NCI-H1048 (cell line): Measurements from ENCODE around the gene FIG4.
A peak's percentile ranks its signal among the peaks of the same experiment; 100 is the strongest.
"Not testable (repeated sequence)": the region's sequence is repeated elsewhere in the genome, so short reads cannot be mapped to it uniquely, and the experiment has no call there.

ENCODE experiments used
- DNase-seq: peaks from one replicate; lab custom pipeline; 2025; lab: John Stamatoyannopoulos, UW

FIG4 gene

GRCh38 chr6:109690737-109691621 lies at the start of gene FIG4, which contains the start of gene AK9:
TSS of gene FIG4 (plus strand) at chr6:109691296. CDS start at chr6:109691436, 140 bp downstream.
TSS of gene AK9 (minus strand) at chr6:109691202. CDS start at chr6:109675745, 15,457 bp downstream.
- DNase-seq: peak; percentile 91

- DNase-seq: no peak
These were observed 47.0 kb upstream of the FIG4 start for GRCh38 chr6:109644131-109644530.

DNA sequence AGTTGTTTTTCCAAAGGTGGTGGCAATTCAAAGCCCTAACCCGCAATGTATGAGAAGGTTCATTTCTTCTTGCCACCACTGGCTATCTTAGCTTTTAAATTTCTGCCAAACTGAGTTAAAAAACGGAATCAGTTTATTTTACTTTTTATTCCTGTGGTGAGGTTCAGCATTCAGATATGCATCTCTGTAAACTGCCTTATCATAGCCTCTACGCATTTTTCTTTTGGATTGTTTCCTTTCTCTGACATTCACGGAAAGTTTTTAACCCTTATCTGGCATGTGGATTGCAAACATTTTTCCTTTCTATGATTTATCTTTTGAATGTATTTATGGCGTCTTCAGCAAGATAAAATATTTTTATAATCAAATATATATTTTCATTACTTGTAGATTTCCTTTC lies 37.8 kb upstream of the FIG4 start:
- DNase-seq: no peak

GRCh38 chr6:109655761-109656262 lies 35.3 kb upstream of the FIG4 start:
- DNase-seq: no peak

GRCh38 chr6:109660526-109661320 lies 30.4 kb upstream of the FIG4 start:
- no peak for DNase-seq

GRCh38 chr6:109662192-109662591 lies 28.9 kb upstream of the FIG4 start:
- no peak for DNase-seq

DNA sequence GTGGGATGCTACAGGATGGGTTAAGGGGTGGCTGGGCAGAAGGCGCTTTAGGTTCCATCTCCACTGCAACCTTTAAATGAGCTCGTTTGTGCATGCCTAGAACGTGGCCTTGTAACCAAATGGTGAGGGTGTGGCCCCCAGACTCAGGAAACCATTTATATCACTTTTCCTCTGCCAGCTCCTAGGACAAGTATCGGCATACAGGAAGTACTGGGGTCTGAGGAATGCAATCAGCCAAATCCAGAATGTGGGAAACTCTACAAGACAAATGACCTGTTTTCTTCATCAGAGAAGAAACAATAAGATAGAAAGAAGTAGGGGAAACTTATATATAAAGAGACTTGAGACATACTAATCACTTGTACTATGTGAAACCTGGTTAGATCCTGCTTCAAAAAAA lies 21.3 kb upstream of the FIG4 start:
- DNase-seq: no peak

- DNase-seq: no peak
These were observed 19.4 kb upstream of the FIG4 start for GRCh38 chr6:109671733-109672132.

- no peak for DNase-seq
These were observed 18.9 kb upstream of the FIG4 start for GRCh38 chr6:109672175-109672574.

GRCh38 chr6:109672839-109673238 lies 18.3 kb upstream of the FIG4 start:
- DNase-seq: no peak

GRCh38 chr6:109676724-109677123 lies 14.4 kb upstream of the FIG4 start:
- DNase-seq: no peak

- no peak for DNase-seq
These were observed 12.9 kb upstream of the FIG4 start for GRCh38 chr6:109678240-109678639.

DNA sequence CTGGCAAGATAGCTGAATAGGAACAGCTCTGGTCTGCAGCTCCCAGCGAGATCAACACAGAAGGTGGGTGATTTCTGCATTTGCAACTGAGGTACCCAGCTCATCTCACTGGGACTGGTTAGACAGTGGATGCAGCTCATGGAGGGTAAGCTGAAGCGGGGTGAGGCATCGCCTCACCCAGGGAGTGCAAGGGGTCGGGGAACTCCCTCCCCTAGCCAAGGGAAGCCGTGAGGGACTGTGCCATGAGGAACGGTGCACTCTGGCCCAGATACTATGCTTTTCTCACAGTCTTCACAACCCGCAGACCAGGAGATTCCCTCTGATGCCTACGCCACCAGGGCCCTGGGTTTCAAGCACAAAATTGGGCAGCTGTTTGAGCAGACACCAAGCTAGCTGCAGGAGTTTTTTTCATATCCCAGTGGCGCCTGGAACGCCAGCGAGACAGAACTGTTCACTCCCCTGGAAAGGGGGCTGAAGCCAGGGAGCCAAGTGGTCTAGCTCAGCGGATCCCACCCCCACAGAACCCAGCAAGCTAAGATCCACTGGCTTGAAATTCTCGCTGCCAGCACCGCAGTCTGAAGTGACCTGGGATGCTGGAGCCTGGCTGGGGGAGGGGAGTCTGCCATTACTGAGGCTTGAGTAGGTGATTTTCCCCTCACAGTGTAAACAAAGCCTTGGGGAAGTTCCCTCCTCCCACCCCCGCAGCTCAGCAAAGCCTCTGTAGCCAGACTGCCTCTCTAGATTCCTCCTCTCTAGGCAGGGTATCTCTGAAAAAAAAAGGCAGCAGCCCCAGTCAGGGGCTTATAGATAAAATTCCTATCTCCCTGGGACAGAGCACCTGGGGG lies 12.2 kb upstream of the FIG4 start:
- DNase-seq: not testable (repeated sequence)

- no peak for DNase-seq
These were observed 4.4 kb upstream of the FIG4 start for GRCh38 chr6:109686566-109687265.

DNA sequence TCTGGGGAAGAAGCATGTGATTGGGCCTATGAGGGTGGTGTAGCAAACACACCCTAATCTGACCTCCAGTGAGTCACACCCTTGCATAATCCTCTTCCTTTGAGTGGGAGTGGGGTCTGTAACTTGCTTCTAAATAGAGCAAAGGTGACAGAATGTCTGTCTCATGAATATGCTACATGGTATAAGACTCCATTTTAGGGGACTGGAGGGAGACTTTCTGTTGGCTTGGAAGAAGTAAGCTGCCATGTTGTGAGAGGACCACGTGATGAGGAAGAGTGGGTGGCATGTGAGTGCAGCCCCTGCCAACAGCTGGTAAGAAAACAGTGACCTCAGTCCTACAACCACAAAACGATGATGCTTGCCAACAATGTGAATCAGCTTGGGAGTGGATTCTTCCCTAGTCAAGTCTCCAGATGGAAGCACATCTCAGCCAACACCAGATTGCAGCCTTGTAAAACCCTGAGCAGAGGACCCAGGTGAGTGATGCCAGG lies 3.8 kb upstream of the FIG4 start:
- no peak for DNase-seq

GRCh38 chr6:109690373-109690736 lies 741 bp upstream of the FIG4 start:
- DNase-seq: peak; percentile 18

DNA sequence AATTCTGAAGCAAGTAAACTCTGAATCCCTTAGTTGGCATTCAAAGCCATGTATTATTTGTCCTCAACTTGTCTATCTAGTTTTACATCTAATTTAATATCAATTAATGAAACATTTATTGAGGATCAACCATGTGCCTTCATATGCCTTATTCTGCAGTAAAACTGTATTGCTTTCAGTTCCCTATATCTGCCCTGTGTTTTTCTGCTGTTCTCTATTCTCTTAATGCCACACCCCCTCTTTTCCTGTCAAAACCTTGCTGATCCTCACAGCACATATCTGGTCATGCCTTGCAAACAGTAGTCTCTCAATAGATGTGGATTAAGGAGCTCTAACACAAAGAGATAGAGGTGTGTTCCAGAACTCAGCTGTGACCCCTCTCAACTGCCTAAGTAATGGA lies 2.0 kb downstream of the FIG4 start:
- DNase-seq: no peak

DNA sequence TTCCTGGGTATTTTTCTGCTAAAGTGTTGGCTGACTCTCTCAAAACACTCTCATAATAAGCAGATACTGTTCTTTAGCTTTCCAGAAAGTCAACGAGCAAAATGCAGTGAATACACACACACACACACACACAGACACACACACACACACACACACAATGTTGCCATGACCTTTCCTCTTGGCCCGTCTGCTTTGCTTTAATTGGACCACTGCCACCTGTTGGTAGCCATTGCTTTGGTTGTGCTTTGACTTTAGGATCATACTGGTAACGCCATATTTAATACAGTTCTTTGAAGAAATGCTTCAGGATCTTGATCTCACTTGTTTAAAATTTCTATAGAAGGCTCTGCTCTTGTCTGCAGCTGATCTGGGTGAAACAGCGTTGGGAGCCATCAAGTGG lies 4.4 kb downstream of the FIG4 start:
- no peak for DNase-seq

DNA sequence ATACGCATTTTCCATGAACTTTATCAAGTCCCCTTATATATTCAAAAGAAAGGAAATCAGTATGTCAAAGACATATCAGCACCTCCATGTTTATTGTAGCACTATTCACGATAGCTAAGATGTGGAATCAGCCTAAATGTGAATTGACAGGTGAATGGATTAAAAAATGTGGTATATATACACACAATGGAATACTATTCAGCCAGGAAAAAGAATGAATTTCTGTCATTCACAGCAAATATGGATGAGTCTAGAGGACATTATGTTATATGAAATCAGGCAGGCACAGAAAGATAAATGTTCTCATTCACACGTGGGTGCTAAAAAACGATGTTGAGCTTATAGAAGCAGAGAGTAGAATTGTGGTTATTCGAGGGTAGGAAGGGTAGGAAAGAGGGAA lies 5.3 kb downstream of the FIG4 start:
- DNase-seq: no peak

- no peak for DNase-seq
These were observed 10.1 kb downstream of the FIG4 start for GRCh38 chr6:109701221-109701620.

DNA sequence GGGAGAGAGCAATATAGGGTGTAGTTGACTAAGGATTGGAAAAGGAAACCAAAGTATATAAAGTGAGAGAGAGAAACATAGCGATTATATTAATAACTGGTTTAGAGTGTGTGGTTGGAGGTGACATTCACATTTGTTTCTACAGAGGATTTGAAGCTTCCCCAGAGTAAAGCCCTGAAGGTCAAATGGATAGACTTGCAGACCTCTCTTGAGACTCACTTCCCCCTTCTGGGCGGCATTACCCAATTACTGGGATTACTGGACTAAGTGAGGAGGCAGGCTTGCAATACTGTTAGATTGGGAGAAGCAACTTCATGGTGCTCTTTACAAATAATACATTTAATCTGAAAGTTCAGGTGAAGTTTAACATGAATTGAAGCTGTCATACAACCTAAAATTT lies 10.7 kb downstream of the FIG4 start:
- no peak for DNase-seq
